Osteocyte (in vitro differentiated cells): ENCODE data around the gene MICALL2. TPM values are rescaled to one million over a fixed set of nuclear protein-coding genes. Genes with fewer than 3 reads are reported as not detected.

Experiments used
- DNase-seq: peaks from one replicate; pipeline ENCODE4 v3.0.0; 2021; ENCODE audit warnings: mixed read lengths; ENCODE audit not compliant: unreplicated experiment; ENCODE audit errors: extremely low spot score
- H3K27ac Mint-ChIP-seq: one replicate; pipeline ENCODE4 v1.8.0; 2021; ENCODE audit warnings: mild to moderate bottlenecking, mixed read lengths; ENCODE audit not compliant: unreplicated experiment
- H3K27me3 Mint-ChIP-seq: one replicate; pipeline ENCODE4 v1.8.0; 2021; ENCODE audit warnings: mixed read lengths; ENCODE audit not compliant: unreplicated experiment
- H3K36me3 Mint-ChIP-seq: one replicate; pipeline ENCODE4 v1.8.0; 2021; ENCODE audit warnings: mixed read lengths; ENCODE audit not compliant: unreplicated experiment
- H3K4me1 Mint-ChIP-seq: one replicate; pipeline ENCODE4 v1.8.0; 2021; ENCODE audit warnings: mixed read lengths; ENCODE audit not compliant: unreplicated experiment
- H3K4me3 Mint-ChIP-seq: one replicate; pipeline ENCODE4 v1.8.0; 2021; ENCODE audit warnings: mild to moderate bottlenecking, moderate library complexity, mixed read lengths; ENCODE audit not compliant: unreplicated experiment
- H3K9me3 Mint-ChIP-seq: one replicate; pipeline ENCODE4 v1.8.0; 2021; ENCODE audit warnings: mixed read lengths; ENCODE audit not compliant: unreplicated experiment
- total RNA-seq: library from RNA; stranded (reverse); gene quantifications from 2 replicates; pipeline ENCODE4 v1.2.1, GENCODE V29; 2021
- TF ChIP-seq, protein P1 (sequence below): fragments of 200-600 bp; sonication (generic); IDR thresholded peaks from 2 replicates; pipeline ENCODE4 v1.5.0; 2021; ENCODE audit warnings: antibody characterized with exemption, mild to moderate bottlenecking, moderate library complexity

The MICALL2 gene
- total RNA-seq, 1 donor from 2014 or later, result 63.1 TPM

DNA sequence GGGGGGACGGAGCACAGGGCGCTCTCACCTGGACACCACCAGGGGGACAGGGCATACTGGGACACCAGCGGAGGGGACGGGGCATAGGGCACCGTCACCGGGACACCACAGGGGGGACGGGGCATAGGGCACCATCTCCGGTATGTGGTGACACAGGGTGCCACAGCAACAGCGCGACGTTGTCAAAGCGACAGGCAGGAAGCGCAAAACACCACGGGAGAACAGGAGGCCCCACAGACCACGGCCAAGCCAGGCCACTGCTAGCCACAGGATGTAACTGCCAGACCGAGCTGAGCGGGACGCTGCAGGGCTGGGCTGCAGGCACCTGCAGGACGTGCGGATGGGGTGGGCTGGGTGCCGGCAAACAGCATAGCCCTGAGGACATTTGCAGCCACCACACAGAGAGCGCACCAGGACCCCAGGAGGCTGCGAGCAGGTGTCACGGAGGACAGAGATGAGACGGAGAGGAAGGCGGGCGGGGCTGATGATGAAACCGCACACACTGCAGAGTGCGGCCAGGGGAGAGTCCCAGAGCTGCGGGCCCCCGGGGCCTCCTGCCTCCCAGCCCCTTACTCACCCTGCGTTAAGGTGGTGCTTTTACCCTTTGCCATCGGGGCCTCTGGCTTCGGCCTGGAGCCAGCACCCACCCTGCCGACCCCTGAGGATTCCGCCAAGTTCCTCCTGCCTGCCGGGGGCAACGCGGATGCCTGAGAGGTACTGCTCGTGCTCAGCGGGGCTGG is 17.5 kb downstream of the MICALL2 start:
- TF ChIP-seq, protein P1, sequence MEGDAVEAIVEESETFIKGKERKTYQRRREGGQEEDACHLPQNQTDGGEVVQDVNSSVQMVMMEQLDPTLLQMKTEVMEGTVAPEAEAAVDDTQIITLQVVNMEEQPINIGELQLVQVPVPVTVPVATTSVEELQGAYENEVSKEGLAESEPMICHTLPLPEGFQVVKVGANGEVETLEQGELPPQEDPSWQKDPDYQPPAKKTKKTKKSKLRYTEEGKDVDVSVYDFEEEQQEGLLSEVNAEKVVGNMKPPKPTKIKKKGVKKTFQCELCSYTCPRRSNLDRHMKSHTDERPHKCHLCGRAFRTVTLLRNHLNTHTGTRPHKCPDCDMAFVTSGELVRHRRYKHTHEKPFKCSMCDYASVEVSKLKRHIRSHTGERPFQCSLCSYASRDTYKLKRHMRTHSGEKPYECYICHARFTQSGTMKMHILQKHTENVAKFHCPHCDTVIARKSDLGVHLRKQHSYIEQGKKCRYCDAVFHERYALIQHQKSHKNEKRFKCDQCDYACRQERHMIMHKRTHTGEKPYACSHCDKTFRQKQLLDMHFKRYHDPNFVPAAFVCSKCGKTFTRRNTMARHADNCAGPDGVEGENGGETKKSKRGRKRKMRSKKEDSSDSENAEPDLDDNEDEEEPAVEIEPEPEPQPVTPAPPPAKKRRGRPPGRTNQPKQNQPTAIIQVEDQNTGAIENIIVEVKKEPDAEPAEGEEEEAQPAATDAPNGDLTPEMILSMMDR, result no peak
- no peaks in the 10 kb centered on the region for H3K9me3 Mint-ChIP-seq
- no peak overlapping the region for H3K4me3 Mint-ChIP-seq
- H3K27ac Mint-ChIP-seq, result no peak overlapping the region
- H3K36me3 Mint-ChIP-seq, result peaks cover 3% of the 10 kb centered on the region
- H3K27me3 Mint-ChIP-seq, result no peaks in the 10 kb centered on the region
- H3K4me1 Mint-ChIP-seq, result peaks cover 1% of the 10 kb centered on the region
- DNase-seq, result no peak

DNA sequence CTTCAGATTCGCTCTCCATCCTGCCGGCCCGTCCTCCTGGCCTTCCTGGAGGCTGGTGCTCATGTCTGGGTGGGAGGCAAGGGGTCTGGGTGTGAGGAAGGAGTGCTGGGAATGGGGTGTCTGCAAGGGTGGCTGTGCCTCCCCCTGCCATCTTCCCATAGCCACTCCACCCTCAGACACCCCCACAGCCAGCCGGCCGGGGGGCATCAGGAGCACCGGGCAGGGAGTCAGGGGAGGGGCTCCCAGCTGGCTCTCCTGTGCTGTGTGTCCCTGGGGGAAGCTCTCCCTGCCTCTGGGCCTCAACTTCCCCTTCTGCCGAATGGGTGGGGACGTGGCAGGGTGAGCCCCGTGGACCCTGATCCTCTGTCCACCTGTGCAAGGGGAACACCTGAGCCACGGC is 18.6 kb downstream of the MICALL2 start:
- H3K4me3 Mint-ChIP-seq, result no peak overlapping the region
- TF ChIP-seq, protein P1, result no peak
- no peak for DNase-seq
- H3K36me3 Mint-ChIP-seq, result peaks cover 3% of the 10 kb centered on the region
- H3K27ac Mint-ChIP-seq, result no peak overlapping the region
- H3K4me1 Mint-ChIP-seq, result no peaks in the 10 kb centered on the region
- H3K27me3 Mint-ChIP-seq, result no peaks in the 10 kb centered on the region
- H3K9me3 Mint-ChIP-seq, result no peaks in the 10 kb centered on the region

DNA sequence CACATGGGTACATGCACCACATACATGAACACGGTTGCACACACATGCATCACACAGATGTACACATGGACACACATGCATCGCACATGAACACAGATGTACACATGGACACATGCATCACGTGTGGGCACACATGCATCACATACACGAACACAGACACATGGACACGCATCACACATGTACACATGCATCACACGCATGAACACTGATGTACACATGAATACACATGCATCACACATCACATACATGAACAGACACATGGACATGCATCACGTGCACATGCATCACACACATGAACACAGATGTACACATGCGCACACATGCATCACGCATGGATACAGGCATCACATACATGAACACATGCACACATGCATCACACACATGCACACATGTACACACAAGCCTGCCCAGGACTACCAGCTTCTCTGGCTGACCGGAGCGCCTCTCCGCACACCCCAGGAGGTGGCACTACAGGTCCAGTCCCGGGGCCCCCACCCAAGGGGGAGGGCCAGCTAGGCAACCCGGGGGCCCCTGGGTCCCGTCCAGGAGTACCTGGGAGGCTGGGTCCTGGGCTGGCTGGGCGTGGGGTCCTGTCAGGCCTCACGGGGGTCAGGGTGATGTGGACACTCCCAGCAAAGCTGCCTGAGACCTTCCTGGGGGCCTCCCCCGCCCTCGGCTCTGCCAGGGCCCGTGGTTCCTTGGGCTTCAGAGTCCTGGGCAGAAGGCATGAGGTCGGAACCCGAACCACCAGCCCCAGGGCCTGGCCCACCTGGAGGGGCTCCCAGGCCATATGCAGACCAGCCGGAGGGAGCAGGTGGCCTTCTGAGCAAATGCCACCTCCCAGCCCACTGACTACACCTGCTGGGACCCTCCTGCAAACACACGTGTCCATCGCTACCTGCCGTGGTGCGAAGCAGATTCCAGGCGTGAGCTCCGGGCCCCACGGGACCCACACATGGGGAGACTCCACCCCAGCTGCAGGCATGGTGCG is 19.6 kb downstream of the MICALL2 start:
- no peaks in the 10 kb centered on the region for H3K4me1 Mint-ChIP-seq
- no peaks in the 10 kb centered on the region for H3K9me3 Mint-ChIP-seq
- no peak overlapping the region for H3K4me3 Mint-ChIP-seq
- no peak for DNase-seq
- H3K27ac Mint-ChIP-seq, result no peak overlapping the region
- H3K27me3 Mint-ChIP-seq, result no peaks in the 10 kb centered on the region
- TF ChIP-seq, protein P1, result no peak
- peaks cover 3% of the 10 kb centered on the region for H3K36me3 Mint-ChIP-seq

DNA sequence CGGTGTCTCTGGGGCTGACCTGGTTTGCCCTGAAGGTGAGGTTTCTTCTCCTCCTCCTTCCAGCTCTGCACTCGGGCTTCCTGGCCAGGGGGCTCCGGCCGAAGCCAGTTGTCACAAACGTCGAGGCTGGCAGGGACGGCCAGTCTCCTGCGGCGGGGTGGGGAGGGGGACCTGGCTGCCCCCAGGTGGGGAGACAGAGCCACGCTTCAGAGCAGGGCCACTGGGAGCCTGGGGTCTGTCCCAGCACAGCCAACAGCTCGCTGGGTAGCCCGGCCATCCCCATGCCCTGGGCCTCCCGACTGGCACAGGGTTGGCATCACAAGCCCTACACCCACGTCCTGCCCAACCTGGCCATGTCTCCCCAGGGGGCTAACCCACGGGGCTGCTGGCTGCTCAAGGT is 20.4 kb downstream of the MICALL2 start:
- H3K27me3 Mint-ChIP-seq, result no peaks in the 10 kb centered on the region
- TF ChIP-seq, protein P1, result no peak
- no peaks in the 10 kb centered on the region for H3K4me1 Mint-ChIP-seq
- no peak overlapping the region for H3K27ac Mint-ChIP-seq
- H3K36me3 Mint-ChIP-seq, result peaks cover 3% of the 10 kb centered on the region
- DNase-seq, result no peak
- no peaks in the 10 kb centered on the region for H3K9me3 Mint-ChIP-seq
- no peak overlapping the region for H3K4me3 Mint-ChIP-seq

DNA sequence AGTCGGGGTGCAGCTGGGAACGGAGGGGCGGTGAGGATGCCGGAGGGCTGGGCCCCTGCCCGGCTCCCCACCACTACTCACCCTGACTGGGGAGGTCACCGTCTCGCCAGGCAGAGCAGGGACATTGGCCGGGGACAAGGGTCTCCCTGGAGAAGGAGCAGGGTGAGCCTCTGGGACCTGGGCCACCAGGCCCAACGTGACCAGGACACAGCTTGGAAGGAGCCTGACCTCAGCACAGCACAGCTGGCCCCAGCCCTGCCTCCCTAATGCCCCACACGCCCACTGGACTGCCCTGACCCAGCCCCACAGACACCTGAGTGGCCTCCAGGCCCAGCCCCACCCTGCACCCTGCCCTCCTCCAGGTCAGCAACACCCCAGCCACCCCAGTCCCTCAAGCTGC is 21.1 kb downstream of the MICALL2 start:
- Mint-ChIP-seq H3K27me3 (no peaks in the 10 kb centered on the region), H3K36me3 (peaks cover 3% of the 10 kb centered on the region), H3K27ac (no peak overlapping the region), H3K4me3 (no peak overlapping the region), H3K4me1 (no peaks in the 10 kb centered on the region), H3K9me3 (no peaks in the 10 kb centered on the region)
- TF ChIP-seq, protein P1, result no peak
- DNase-seq, result no peak
